ENCODE measurements around the gene STIP1.

DNA sequence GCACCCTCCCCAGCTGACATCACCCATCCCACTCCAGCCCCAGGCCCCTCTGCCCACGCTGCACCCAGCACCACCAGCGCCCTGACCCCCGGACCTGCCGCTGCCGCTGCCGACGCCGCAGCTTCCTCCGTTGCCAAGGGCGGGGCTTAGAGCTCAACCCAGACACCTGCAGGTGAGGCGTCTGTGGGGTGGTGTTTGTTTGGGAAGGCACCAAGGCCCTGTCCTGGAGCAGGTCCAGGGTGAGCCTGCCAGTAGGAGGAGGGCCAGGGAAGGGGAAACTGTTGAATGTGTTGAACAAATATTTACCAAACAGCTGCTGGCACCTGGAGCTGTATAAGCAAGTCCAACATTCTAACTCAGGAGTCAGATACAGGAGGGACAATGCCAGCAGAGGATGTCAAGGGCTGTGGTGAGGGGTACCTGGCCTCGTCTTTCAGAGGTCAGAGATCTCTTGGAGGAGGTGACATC is 51.5 kb downstream of the STIP1 start:
- TF ChIP-seq, protein P1, sequence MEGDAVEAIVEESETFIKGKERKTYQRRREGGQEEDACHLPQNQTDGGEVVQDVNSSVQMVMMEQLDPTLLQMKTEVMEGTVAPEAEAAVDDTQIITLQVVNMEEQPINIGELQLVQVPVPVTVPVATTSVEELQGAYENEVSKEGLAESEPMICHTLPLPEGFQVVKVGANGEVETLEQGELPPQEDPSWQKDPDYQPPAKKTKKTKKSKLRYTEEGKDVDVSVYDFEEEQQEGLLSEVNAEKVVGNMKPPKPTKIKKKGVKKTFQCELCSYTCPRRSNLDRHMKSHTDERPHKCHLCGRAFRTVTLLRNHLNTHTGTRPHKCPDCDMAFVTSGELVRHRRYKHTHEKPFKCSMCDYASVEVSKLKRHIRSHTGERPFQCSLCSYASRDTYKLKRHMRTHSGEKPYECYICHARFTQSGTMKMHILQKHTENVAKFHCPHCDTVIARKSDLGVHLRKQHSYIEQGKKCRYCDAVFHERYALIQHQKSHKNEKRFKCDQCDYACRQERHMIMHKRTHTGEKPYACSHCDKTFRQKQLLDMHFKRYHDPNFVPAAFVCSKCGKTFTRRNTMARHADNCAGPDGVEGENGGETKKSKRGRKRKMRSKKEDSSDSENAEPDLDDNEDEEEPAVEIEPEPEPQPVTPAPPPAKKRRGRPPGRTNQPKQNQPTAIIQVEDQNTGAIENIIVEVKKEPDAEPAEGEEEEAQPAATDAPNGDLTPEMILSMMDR (IDR thresholded peaks at IDR 0.05) = peak in 2 of 4 experiments; percentile 40 to 42
- TF ChIP-seq POLR2A (IDR thresholded peaks at IDR 0.05) (no peak), POLR2AphosphoS5 (IDR thresholded peaks at IDR 0.05) (peak; percentile 97)
